Uterus (tissue), 4 donors: ENCODE results near the gene GNPAT. TPM values are rescaled to one million over a fixed set of nuclear protein-coding genes. Genes with fewer than 3 reads are reported as not detected.

Source experiments
- DNase-seq, 2 donors: peaks; one replicate each; pipeline ENCODE4 v3.0.0-alpha.2; 2019 to 2020
- H3K27ac ChIP-seq, 2 donors: fragments of 200-600 bp; sonication (generic); 1 replicate in 1 of 2; 2 replicates in 1 of 2; pipeline ENCODE4 v1.5.1; 2016 to 2018
- H3K27me3 ChIP-seq, 2 donors: fragments of 200-600 bp; sonication (generic); one replicate each; pipeline ENCODE4 v1.5.1; 2018 to 2019; ENCODE audit warnings: control low read depth in 1 of 2
- H3K36me3 ChIP-seq, 2 donors: fragments of 200-600 bp; sonication (generic); one replicate each; pipeline ENCODE4 v1.5.1; 2019; ENCODE audit warnings: control low read depth in 1 of 2
- H3K4me1 ChIP-seq, 2 donors: fragments of 200-600 bp; sonication (generic); one replicate each; pipeline ENCODE4 v1.5.1; 2018 to 2019; ENCODE audit warnings: control low read depth in 1 of 2
- H3K4me3 ChIP-seq, 2 donors: fragments of 200-600 bp; sonication (generic); 1 replicate in 1 of 2; 2 replicates in 1 of 2; pipeline ENCODE4 v1.5.1; 2018 to 2019; ENCODE audit warnings: mild to moderate bottlenecking in 1 of 2
- H3K9me3 ChIP-seq, 2 donors: fragments of 200-600 bp; sonication (generic); one replicate each; pipeline ENCODE4 v1.5.1; 2019; ENCODE audit warnings: control low read depth in 1 of 2
- POLR2A ChIP-seq, 2 donors: fragments of 450-650 bp; IDR thresholded peaks; one replicate each; pipeline ENCODE4 v1.6.1; 2016; ENCODE audit warnings: antibody characterized with exemption in 2 of 2, mild to moderate bottlenecking in 1 of 2, moderate library complexity in 1 of 2
- intact Hi-C: fragments of 100-400 bp; cut with DNase I; formaldehyde crosslinking; loops from one replicate; pipeline ENCODE4 v1.15.1; 2023; ENCODE audit warnings: low total_unique reads
- total RNA-seq, 4 donors: library from RNA; depleted of rRNA in 3 of 4; stranded (reverse); fragments of >200 nt in 3 of 4; gene quantifications; one replicate each; pipeline versions ENCODE4 v1.1.0 to v1.2.4, GENCODE V29; 2014 to 2023
- TF ChIP-seq, protein P1 (sequence below), 4 experiments: fragments of 200-600 bp in 2 of 4; fragments of 450-650 bp in 2 of 4; sonication (generic) in 2 of 4; IDR thresholded peaks; one replicate each; pipeline ENCODE4 v1.5.1; 2016 to 2019; ENCODE audit warnings: antibody characterized with exemption in 4 of 4, mild to moderate bottlenecking in 2 of 4, moderate library complexity in 1 of 4
- donor health status: DM: yes; HTN: yes; CAD: no.

GNPAT gene
- total RNA-seq, 4 donors from 2014 or later: 8.2 to 56.1 (median 32.7) TPM

- intact Hi-C loops: no loop called here
- Histone ChIP-seq H3K27me3 (no peaks in the 10 kb centered on the region), H3K4me1 (no peaks in the 10 kb centered on the region), H3K27ac (no peak overlapping the region), H3K36me3 (no peaks in the 10 kb centered on the region), H3K9me3 (no peaks in the 10 kb centered on the region), H3K4me3 (no peak overlapping the region)
- TF ChIP-seq POLR2A (IDR thresholded peaks at IDR 0.05): no peak
- TF ChIP-seq, protein P1, sequence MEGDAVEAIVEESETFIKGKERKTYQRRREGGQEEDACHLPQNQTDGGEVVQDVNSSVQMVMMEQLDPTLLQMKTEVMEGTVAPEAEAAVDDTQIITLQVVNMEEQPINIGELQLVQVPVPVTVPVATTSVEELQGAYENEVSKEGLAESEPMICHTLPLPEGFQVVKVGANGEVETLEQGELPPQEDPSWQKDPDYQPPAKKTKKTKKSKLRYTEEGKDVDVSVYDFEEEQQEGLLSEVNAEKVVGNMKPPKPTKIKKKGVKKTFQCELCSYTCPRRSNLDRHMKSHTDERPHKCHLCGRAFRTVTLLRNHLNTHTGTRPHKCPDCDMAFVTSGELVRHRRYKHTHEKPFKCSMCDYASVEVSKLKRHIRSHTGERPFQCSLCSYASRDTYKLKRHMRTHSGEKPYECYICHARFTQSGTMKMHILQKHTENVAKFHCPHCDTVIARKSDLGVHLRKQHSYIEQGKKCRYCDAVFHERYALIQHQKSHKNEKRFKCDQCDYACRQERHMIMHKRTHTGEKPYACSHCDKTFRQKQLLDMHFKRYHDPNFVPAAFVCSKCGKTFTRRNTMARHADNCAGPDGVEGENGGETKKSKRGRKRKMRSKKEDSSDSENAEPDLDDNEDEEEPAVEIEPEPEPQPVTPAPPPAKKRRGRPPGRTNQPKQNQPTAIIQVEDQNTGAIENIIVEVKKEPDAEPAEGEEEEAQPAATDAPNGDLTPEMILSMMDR (IDR thresholded peaks at IDR 0.05): no peak
- DNase-seq: no peak
Observed at GRCh38 chr1:231236208-231236591, 4.8 kb upstream of the GNPAT start.

DNA sequence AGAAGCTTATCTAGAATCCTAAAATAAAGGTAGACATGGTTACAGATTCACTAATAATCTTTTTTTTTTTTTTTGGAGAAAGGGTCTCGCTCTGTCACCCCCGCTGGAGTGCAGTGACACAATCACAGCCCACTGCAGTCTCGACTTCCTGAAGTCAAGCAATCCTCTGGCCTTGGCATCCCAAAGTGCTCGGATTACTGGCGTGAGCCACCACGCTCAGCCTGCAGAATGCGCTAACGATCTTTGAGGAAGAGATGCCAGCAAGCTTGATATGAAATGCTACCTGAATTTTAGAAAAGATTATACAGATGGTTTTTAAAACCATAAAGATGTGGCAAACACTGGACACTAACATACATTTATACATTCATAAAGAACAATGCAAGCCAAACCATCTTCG is 4.1 kb upstream of the GNPAT start:
- no peaks in the 10 kb centered on the region for H3K4me1 ChIP-seq
- TF ChIP-seq, protein P1 (IDR thresholded peaks at IDR 0.05): no peak
- TF ChIP-seq POLR2A (IDR thresholded peaks at IDR 0.05): no peak
- no peak for DNase-seq
- no peaks in the 10 kb centered on the region for H3K9me3 ChIP-seq
- no peaks in the 10 kb centered on the region for H3K36me3 ChIP-seq
- no peak overlapping the region for H3K27ac ChIP-seq
- H3K27me3 ChIP-seq: no peaks in the 10 kb centered on the region
- intact Hi-C loops: no loop called here
- no peak overlapping the region for H3K4me3 ChIP-seq

DNA sequence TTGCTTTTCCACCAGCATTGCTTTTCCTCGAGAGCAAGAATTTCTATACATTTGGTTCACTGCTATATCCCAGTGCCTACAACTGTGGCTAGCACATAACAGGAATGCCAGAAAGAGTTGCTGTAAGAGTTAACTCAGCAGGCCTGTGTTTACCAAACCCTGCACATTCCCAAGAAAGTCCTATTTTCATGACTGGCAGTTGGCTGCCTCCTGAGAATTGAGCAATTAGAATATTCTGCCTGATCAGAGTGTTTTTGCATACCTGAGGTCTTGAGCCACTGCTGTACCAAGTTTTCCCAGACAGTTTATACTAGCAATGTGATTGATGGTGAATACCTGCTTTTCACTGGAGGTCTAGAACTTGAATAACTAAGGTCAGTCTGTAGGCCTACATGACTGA is 2.7 kb upstream of the GNPAT start:
- DNase-seq: no peak
- TF ChIP-seq POLR2A (IDR thresholded peaks at IDR 0.05): no peak
- TF ChIP-seq, protein P1 (IDR thresholded peaks at IDR 0.05): no peak
- intact Hi-C loops: no loop called here
- no peaks in the 10 kb centered on the region for H3K4me1 ChIP-seq
- H3K4me3 ChIP-seq: no peak overlapping the region
- no peaks in the 10 kb centered on the region for H3K36me3 ChIP-seq
- H3K9me3 ChIP-seq: no peaks in the 10 kb centered on the region
- no peak overlapping the region for H3K27ac ChIP-seq
- H3K27me3 ChIP-seq: no peaks in the 10 kb centered on the region

DNA sequence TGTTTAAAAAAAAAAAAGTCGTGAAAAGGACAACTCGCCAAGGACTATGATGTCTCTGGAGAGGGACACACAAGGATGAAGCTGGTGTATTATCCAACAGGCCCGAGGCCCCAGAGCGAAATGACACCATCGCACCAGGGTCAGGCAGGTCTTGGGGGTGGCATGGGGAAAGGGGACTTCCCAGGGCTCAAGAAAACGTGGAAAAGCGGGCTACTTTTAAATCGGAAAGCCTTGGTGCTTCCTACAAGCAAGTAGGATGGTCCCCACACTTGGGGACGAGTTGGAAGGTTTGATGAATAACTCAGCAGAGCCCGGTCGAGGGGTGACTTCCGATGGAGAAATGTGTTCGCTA is 505 bp upstream of the GNPAT start:
- DNase-seq: no peak
- H3K36me3 ChIP-seq: no peaks in the 10 kb centered on the region
- no peaks in the 10 kb centered on the region for H3K4me1 ChIP-seq
- no peaks in the 10 kb centered on the region for H3K27me3 ChIP-seq
- TF ChIP-seq, protein P1 (IDR thresholded peaks at IDR 0.05): no peak
- TF ChIP-seq POLR2A (IDR thresholded peaks at IDR 0.05): no peak
- no peaks in the 10 kb centered on the region for H3K9me3 ChIP-seq
- peak overlapping the region; percentile 67 to 77 for H3K4me3 ChIP-seq
- intact Hi-C loops: no loop called here
- peak overlapping the region; percentile 80 to 83 for H3K27ac ChIP-seq

- DNase-seq: peak in 1 of 2 donors; percentile 23
- no peak for TF ChIP-seq POLR2A (IDR thresholded peaks at IDR 0.05)
- TF ChIP-seq, protein P1 (IDR thresholded peaks at IDR 0.05): no peak
- H3K4me1 ChIP-seq: no peaks in the 10 kb centered on the region
- intact Hi-C loops: no loop called here
- peak overlapping the region; percentile 80 to 83 for H3K27ac ChIP-seq
- no peaks in the 10 kb centered on the region for H3K27me3 ChIP-seq
- H3K9me3 ChIP-seq: no peaks in the 10 kb centered on the region
- peak overlapping the region; percentile 67 to 77 for H3K4me3 ChIP-seq
- H3K36me3 ChIP-seq: no peaks in the 10 kb centered on the region
Observed at GRCh38 chr1:231241750-231242149, 738 bp downstream of the GNPAT start.
